ENCODE data around the gene HYLS1.

DNA sequence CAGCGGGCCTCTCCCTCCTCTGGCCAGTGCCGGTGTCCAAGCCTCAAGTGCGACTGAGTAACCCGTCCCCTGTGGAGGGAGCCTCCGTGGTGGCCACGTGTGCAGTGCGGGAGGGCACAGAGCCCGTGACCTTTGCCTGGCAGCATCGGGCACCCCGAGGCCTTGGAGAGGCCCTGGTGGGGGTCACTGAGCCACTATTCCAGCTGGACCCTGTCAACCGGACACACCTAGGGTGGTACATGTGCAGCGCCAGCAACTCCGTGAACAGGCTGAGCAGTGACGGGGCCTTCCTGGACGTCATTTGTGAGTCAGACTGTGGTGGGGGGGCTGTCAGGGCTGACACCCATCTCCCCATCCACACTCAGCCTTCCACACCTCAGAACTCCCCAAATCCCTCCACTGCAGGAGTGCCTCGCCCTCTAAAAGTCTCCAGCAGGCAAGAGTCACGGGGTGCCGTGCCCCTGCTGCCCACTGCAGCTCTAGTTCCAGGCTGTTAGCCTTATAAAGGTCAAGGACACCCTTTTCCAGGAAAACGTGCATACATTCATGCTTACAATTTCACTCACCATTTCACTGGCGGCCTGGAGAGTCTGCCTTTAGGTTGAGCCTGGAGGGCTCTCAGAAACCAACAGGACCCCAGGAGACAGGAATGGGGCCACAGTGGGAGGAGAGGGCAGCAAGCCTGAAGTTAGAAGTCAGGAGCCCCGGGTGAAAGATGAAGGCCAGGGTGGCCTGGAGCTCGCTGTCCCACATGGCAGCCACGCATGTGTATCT is 61.0 kb downstream of the HYLS1 start:
- TF ChIP-seq, protein P1, sequence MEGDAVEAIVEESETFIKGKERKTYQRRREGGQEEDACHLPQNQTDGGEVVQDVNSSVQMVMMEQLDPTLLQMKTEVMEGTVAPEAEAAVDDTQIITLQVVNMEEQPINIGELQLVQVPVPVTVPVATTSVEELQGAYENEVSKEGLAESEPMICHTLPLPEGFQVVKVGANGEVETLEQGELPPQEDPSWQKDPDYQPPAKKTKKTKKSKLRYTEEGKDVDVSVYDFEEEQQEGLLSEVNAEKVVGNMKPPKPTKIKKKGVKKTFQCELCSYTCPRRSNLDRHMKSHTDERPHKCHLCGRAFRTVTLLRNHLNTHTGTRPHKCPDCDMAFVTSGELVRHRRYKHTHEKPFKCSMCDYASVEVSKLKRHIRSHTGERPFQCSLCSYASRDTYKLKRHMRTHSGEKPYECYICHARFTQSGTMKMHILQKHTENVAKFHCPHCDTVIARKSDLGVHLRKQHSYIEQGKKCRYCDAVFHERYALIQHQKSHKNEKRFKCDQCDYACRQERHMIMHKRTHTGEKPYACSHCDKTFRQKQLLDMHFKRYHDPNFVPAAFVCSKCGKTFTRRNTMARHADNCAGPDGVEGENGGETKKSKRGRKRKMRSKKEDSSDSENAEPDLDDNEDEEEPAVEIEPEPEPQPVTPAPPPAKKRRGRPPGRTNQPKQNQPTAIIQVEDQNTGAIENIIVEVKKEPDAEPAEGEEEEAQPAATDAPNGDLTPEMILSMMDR (conservative IDR thresholded peaks at IDR 0.05) = no peak
- no peak for TF ChIP-seq EZH2 (IDR thresholded peaks at IDR 0.05; ENCODE audit: low read depth)
